ENCODE results near the gene PKD2L1. TPM values are rescaled to one million over a fixed set of nuclear protein-coding genes. Genes with fewer than 3 reads are reported as not detected.
A peak's percentile ranks its signal among the peaks of the same experiment; 100 is the strongest.

PKD2L1 gene
- total and polyA plus RNA-seq, 9 of the 15 experiments (the other 6 are each of a cell fraction or from before 2014, with no cell fraction given) = not detected

DNA sequence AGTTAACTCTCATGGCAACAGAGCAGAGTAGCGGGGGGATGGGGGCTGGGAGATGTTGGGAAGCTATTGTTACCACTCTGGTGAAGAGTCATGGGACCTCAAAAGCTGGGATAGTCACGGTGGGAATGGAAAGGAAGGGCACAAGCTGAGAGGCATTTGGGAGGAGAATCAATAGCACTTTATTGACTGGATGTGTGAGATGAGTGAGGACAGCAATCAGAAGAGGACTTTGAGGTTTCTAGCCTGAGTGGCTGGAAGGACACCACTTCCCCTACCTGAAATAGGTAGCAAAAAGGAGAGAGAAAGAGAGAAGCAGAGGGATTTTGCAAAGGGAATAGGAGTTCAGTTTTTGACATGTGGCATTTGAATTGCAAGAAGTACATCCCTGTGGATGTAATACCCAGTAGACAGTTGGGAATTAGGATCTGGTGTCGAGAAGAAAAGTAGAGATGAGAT lies 44.2 kb upstream of the PKD2L1 start (continued):
- TF ChIP-seq, protein P1, sequence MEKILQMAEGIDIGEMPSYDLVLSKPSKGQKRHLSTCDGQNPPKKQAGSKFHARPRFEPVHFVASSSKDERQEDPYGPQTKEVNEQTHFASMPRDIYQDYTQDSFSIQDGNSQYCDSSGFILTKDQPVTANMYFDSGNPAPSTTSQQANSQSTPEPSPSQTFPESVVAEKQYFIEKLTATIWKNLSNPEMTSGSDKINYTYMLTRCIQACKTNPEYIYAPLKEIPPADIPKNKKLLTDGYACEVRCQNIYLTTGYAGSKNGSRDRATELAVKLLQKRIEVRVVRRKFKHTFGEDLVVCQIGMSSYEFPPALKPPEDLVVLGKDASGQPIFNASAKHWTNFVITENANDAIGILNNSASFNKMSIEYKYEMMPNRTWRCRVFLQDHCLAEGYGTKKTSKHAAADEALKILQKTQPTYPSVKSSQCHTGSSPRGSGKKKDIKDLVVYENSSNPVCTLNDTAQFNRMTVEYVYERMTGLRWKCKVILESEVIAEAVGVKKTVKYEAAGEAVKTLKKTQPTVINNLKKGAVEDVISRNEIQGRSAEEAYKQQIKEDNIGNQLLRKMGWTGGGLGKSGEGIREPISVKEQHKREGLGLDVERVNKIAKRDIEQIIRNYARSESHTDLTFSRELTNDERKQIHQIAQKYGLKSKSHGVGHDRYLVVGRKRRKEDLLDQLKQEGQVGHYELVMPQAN (IDR thresholded peaks at IDR 0.05; ENCODE audit: borderline replicate concordance) = no peak
- no peak for TF ChIP-seq ZNF780A (CRISPR knock-in tag; IDR thresholded peaks at IDR 0.05)
- no peak for TF ChIP-seq FIP1L1 (IDR thresholded peaks at IDR 0.05; ENCODE audit: low read depth, low read length, poor library complexity, severe bottlenecking)
- TF ChIP-seq TBL1XR1 (IDR thresholded peaks at IDR 0.05; ENCODE audit: low read length in 2 of 2) = no peak
- no peak for TF ChIP-seq PHTF2 (CRISPR knock-in tag; IDR thresholded peaks at IDR 0.05)
- no peak for TF ChIP-seq TFAM (CRISPR knock-in tag; conservative IDR thresholded peaks at IDR 0.05)
- no peak for TF ChIP-seq ZNF586 (CRISPR knock-in tag; conservative IDR thresholded peaks at IDR 0.05)
- TF ChIP-seq CBX1 (IDR thresholded peaks at IDR 0.05; ENCODE audit: low read depth) = no peak
- TF ChIP-seq ZNF316 (IDR thresholded peaks at IDR 0.05) = no peak
- TF ChIP-seq SPI1 (IDR thresholded peaks at IDR 0.05; ENCODE audit: borderline replicate concordance, low read depth, low read length) = 0 out of 2 replicates have a peak, but pooled peaks have one; percentile 12
- peak in 1 of 2 experiments; percentile 40; a peak in 1 of 4 replicates for TF ChIP-seq ARNT (IDR thresholded peaks at IDR 0.05)
- TF ChIP-seq SNIP1 (IDR thresholded peaks at IDR 0.05; ENCODE audit: low read depth) = 0 out of 2 replicates have a peak, but pooled peaks have one; percentile 26
- no peak for TF ChIP-seq ZFP1 (CRISPR knock-in tag; IDR thresholded peaks at IDR 0.05)
- TF ChIP-seq JUNB (CRISPR knock-in tag; conservative IDR thresholded peaks at IDR 0.05) = no peak
- TF ChIP-seq NR0B1 (IDR thresholded peaks at IDR 0.05; ENCODE audit: partially characterized antibody) = no peak
- TF ChIP-seq, protein P2, sequence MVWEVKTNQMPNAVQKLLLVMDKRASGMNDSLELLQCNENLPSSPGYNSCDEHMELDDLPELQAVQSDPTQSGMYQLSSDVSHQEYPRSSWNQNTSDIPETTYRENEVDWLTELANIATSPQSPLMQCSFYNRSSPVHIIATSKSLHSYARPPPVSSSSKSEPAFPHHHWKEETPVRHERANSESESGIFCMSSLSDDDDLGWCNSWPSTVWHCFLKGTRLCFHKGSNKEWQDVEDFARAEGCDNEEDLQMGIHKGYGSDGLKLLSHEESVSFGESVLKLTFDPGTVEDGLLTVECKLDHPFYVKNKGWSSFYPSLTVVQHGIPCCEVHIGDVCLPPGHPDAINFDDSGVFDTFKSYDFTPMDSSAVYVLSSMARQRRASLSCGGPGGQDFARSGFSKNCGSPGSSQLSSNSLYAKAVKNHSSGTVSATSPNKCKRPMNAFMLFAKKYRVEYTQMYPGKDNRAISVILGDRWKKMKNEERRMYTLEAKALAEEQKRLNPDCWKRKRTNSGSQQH (CRISPR knock-in tag; IDR thresholded peaks at IDR 0.05) = peak; percentile 87
- no peak for TF ChIP-seq NFXL1 (CRISPR knock-in tag; IDR thresholded peaks at IDR 0.05)
- TF ChIP-seq HINFP (tag; conservative IDR thresholded peaks at IDR 0.05; ENCODE audit: low read depth) = no peak
- TF ChIP-seq TAF9B (IDR thresholded peaks at IDR 0.05; ENCODE audit: partially characterized antibody) = peak; percentile 48
- TF ChIP-seq E2F4 (CRISPR knock-in tag; IDR thresholded peaks at IDR 0.05; ENCODE audit: low read depth) = no peak
- peak in 1 of 2 experiments; percentile 45; a peak in 2 of 4 replicates for TF ChIP-seq HDAC1 (IDR thresholded peaks at IDR 0.05)
- TF ChIP-seq CEBPB (tag; IDR thresholded peaks at IDR 0.05) = peak; percentile 67
- peak; percentile 10 for TF ChIP-seq EP400 (IDR thresholded peaks at IDR 0.05)
